CD4-positive, alpha-beta T cell treated with Interleukin-12 subunit alpha and Interleukin-12 subunit beta, for 1 hour (primary cell): Measurements from ENCODE around the gene SELENOS.

ENCODE experiments used
- DNase-seq: peaks from one replicate; pipeline ENCODE4 v3.0.0-alpha.2; 2020

The SELENOS gene

GRCh38 chr15:101277038-101277822 lies at the start of gene SELENOS:
SELENOS (minus strand) TSS chr15:101277485; CDS start chr15:101277417, 68 bp downstream.
- peak; percentile 87 for DNase-seq

- no peak for DNase-seq
Measured at GRCh38 chr15:101326462-101327146, 49.3 kb upstream of the SELENOS start.

GRCh38 chr15:101326026-101326315 lies 48.7 kb upstream of the SELENOS start:
- DNase-seq: no peak

- DNase-seq: no peak
Measured at GRCh38 chr15:101325263-101326025, 48.2 kb upstream of the SELENOS start.

GRCh38 chr15:101324524-101325177 lies 47.4 kb upstream of the SELENOS start:
- DNase-seq: no peak

- DNase-seq: no peak
Measured at GRCh38 chr15:101323793-101324523, 46.7 kb upstream of the SELENOS start.

GRCh38 chr15:101322854-101323477 lies 45.7 kb upstream of the SELENOS start:
- no peak for DNase-seq

- DNase-seq: no peak
Measured at GRCh38 chr15:101322016-101322695, 44.9 kb upstream of the SELENOS start.

- DNase-seq: peak; percentile 67
Measured at GRCh38 chr15:101320501-101321052, 43.3 kb upstream of the SELENOS start.

- no peak for DNase-seq
Measured at GRCh38 chr15:101318839-101319238, 41.6 kb upstream of the SELENOS start.

- DNase-seq: no peak
Measured at GRCh38 chr15:101318147-101318819, 41.0 kb upstream of the SELENOS start.

- no peak for DNase-seq
Measured at GRCh38 chr15:101317336-101317872, 40.1 kb upstream of the SELENOS start.

- no peak for DNase-seq
Measured at GRCh38 chr15:101316529-101316928, 39.2 kb upstream of the SELENOS start.

- no peak for DNase-seq
Measured at GRCh38 chr15:101315736-101316135, 38.5 kb upstream of the SELENOS start.

- no peak for DNase-seq
Measured at GRCh38 chr15:101314336-101315125, 37.2 kb upstream of the SELENOS start.

- DNase-seq: no peak
Measured at GRCh38 chr15:101313041-101313761, 35.9 kb upstream of the SELENOS start.

- no peak for DNase-seq
Measured at GRCh38 chr15:101310508-101310907, 33.2 kb upstream of the SELENOS start.

- DNase-seq: no peak
Measured at GRCh38 chr15:101310161-101310480, 32.8 kb upstream of the SELENOS start.
